ENCODE measurements around the gene MEPCE. TPM values are rescaled to one million over a fixed set of nuclear protein-coding genes. Genes with fewer than 3 reads are reported as not detected.

The MEPCE gene
- total and polyA plus RNA-seq, 10 of the 15 experiments (the other 5 are each of a cell fraction or from before 2014, with no cell fraction given): 8.2 to 48.0 (median 22.1) TPM

- TF ChIP-seq HSF1 (IDR thresholded peaks at IDR 0.05; ENCODE audit: low read depth, low read length) (no peak), ZNF24 (IDR thresholded peaks at IDR 0.05) (0 out of 2 replicates have a peak, but pooled peaks have one; percentile 56), IKZF1 (conservative IDR thresholded peaks at IDR 0.05) (peak; percentile 83), ZNF687 (IDR thresholded peaks at IDR 0.05) (peak; percentile 60), ZNF622 (IDR thresholded peaks at IDR 0.05) (no peak), SP1 (IDR thresholded peaks at IDR 0.05; ENCODE audit: low read depth, low read length) (no peak), GABPA (IDR thresholded peaks at IDR 0.05; ENCODE audit: low read depth) (no peak), POLR2AphosphoS5 (IDR thresholded peaks at IDR 0.05; ENCODE audit: low read length) (no peak), BCL11A (IDR thresholded peaks at IDR 0.05; ENCODE audit: low read depth, low read length) (no peak), CUX1 (IDR thresholded peaks at IDR 0.05; ENCODE audit: insufficient replicate concordance, low read depth, low read length) (no peak), CHD1 (IDR thresholded peaks at IDR 0.05; ENCODE audit: low read depth, low read length) (no peak), SMC3 (IDR thresholded peaks at IDR 0.05; ENCODE audit: borderline replicate concordance, low read length) (peak; percentile 74; the same call in 1 of the 2 replicates), SMARCA5 (IDR thresholded peaks at IDR 0.05) (peak; percentile 98), BHLHE40 (IDR thresholded peaks at IDR 0.05; ENCODE audit: borderline replicate concordance in 1 of 2, low read depth in 2 of 2, low read length in 1 of 2) (peak in 1 of 2 experiments; percentile 80; a peak in 2 of 4 replicates), NRF1 (conservative IDR thresholded peaks at IDR 0.05; ENCODE audit: low read depth, low read length) (no peak), NFXL1 (IDR thresholded peaks at IDR 0.05; ENCODE audit: borderline replicate concordance) (peak; percentile 63; the same call in 1 of the 2 replicates), NR2C2 (IDR thresholded peaks at IDR 0.05; ENCODE audit: borderline replicate concordance, control insufficient read depth, insufficient read length, low read depth) (peak; percentile 35), STAT1 (conservative IDR thresholded peaks at IDR 0.05) (peak; percentile 81; the same call in 1 of the 2 replicates)
Observed at GRCh38 chr7:100483090-100483721, 53.6 kb downstream of the MEPCE start (continued).

Measured in GM12878 (cell line).